22Rv1 (cell line): ENCODE data around the gene INPP5A.
"Not testable (repeated sequence)": the region's sequence is repeated elsewhere in the genome, so short reads cannot be mapped to it uniquely, and the experiment has no call there.

Experiments used
- H3K27ac ChIP-seq: fragments of 450-650 bp; 2 replicates; pipeline ENCODE4 v1.5.1; 2017
- ZFX ChIP-seq: fragments of 450-650 bp; IDR thresholded peaks from 2 replicates; pipeline ENCODE4 v1.6.1; 2017; ENCODE audit warnings: antibody characterized with exemption, borderline replicate concordance
- TF ChIP-seq, protein P1 (sequence below): fragments of 450-650 bp; IDR thresholded peaks from 2 replicates; pipeline ENCODE4 v1.5.1; 2017; ENCODE audit warnings: mild to moderate bottlenecking

Gene INPP5A

DNA sequence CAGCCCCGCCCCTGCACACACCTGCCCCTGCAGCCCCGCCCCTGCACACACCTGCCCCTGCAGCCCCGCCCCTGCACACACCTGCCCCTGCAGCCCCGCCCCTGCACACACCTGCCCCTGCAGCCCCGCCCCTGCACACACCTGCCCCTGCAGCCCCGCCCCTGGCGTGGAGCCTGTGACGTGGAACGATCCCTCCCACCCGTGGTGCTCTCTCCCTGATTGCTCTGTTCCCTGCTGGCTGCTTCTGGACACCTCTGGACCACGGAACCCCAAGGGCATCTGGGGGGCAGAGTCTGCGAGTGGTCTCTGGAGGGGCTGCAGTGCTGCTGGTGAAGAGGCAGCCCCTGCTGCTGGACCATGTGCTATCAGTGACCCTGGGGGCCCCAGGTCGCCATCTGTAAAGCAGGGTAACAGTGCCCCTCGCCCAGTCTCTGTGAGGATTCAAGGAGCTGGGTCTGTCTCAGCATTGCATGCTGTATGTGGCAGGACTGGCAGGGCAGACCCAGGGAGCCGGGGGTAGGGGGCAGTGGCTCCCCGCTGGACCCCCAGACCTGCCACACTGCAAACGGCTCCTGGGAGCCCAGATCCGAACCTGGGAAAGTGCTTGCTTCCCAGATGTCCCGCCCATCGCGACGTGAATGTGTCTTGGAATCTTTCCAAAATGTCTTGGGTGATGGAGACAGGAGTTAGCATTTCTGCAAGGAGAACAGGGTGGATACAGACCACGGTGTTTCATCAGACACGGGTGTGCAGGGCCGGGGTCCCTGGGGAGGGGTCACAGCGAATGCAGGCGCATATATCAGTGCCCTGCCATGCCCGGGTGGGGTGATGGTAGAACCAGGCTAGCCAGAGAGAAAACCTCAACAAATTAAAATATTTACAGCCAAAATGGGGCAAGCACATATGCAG is 276.2 kb downstream of the INPP5A start:
- TF ChIP-seq, protein P1, sequence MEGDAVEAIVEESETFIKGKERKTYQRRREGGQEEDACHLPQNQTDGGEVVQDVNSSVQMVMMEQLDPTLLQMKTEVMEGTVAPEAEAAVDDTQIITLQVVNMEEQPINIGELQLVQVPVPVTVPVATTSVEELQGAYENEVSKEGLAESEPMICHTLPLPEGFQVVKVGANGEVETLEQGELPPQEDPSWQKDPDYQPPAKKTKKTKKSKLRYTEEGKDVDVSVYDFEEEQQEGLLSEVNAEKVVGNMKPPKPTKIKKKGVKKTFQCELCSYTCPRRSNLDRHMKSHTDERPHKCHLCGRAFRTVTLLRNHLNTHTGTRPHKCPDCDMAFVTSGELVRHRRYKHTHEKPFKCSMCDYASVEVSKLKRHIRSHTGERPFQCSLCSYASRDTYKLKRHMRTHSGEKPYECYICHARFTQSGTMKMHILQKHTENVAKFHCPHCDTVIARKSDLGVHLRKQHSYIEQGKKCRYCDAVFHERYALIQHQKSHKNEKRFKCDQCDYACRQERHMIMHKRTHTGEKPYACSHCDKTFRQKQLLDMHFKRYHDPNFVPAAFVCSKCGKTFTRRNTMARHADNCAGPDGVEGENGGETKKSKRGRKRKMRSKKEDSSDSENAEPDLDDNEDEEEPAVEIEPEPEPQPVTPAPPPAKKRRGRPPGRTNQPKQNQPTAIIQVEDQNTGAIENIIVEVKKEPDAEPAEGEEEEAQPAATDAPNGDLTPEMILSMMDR = no peak
- TF ChIP-seq ZFX = no peak
- H3K27ac ChIP-seq = no peak overlapping the region

DNA sequence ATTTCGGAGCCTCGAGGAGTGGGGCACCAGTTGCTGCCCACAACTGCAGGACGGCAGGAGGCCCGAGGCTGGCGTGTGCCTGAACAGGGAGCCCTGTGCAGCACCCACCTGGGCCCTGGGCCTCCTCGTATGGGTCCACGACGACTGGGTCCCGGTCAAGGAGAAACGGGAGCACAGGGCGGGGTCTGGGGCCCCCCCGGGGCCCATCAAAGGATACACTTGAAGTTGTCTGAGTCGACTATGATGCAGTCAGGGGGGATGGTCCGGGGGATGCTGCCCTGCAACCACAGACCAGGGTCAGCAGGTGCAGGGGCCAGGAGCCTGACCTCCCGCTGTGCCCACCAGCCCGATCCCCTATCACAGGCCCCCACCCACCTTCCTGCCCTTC is 276.9 kb downstream of the INPP5A start:
- no peak for TF ChIP-seq ZFX
- TF ChIP-seq, protein P1 = no peak
- no peak overlapping the region for H3K27ac ChIP-seq

DNA sequence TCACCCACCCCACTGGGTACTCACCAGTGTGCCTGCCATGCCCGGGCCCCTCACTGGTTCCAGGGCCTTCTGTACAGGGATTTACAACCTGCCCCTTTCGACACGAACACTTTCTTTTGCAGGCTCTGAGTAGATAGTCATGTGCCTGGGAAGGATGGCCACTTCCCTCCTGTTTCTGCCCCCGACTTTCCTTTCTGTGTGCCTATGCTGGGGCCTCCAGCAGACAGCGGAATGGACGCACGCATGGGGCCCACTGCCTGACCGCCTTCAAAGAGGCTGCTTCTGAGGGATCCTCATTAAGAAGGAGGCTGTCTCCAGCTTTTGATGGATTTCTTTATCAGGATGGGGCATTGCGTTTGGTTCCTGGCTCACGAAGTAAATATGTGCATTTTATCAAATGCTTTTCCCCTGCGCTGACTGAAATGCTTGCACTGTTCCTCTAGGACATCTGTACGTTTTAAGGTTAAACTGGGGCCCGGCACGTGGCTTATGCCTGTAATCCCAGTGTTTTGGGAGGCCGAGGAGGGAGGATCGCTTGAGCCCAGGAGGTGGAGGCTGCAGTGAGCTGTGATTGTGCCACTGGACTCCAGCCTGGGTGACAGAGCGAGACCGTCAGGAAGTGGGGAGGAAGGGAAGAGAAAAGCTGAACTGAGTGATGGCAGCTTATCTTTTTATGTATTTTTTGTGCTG is 277.7 kb downstream of the INPP5A start:
- TF ChIP-seq, protein P1 = no peak
- TF ChIP-seq ZFX = no peak
- H3K27ac ChIP-seq = no peak overlapping the region

DNA sequence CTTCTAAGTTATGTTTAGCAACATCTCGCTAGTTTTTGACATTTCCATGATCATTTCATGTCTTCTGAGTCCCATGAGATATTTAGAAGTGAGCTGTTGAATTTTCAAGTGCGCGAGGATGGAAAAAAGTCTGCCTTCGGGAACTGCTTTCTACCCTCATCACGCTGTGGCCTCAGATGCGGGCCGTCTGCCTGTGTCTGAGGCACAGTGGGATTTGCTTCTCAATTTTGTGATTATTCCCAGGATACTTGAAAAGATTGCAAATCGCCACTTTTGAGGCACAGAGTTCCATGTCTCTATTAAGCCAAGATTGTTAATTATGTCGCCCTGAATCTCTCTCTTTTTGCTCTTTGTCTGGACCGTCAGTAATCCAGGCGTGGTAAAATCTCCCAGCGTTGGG is 279.1 kb downstream of the INPP5A start:
- TF ChIP-seq ZFX = no peak
- TF ChIP-seq, protein P1 = no peak
- no peak overlapping the region for H3K27ac ChIP-seq

DNA sequence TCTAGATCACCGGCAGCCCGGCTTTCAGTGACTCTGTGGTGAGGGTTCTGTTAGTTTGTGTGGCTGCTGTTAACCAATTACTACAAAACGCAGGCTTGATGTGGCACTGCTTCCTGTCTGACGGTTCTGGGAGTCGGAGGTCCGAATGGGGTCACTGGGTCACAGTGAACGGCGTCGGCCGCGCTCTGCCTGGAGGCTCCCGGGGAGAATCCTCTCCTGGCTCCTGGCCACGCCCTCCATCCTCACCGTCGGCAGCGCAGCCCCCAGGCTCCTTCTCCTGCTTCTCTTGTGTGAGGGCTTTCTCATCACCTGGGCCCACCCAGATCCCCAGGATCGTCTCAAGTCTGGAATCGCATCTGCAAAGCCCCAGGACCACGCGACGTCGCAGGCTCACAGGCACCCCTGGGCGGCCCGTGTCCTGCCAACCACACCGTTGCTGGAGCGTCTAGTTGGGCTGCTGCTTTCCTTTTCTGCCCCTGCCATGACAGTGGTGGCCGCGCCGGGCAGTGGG is 280.2 kb downstream of the INPP5A start:
- H3K27ac ChIP-seq = no peak overlapping the region
- TF ChIP-seq, protein P1 = no peak
- TF ChIP-seq ZFX = no peak

DNA sequence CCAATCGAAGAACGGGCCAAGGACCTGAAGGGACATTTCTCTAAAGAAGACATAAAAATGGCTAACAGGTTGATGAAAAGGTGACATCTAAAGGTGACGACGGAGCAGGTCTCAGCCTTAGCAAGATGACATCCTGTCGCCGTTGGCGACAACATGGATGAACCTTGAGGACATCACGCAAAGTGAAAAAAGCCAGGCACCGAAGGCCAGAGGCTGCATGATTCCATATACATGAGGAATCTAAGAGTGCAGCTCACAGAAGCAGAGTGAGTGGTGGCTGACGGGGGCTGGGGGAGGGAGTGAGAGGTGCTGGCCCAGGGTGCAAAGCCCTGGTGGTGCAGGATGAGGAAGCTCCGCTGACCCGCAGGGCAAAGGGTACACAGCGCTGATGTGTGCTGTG is 282.5 kb downstream of the INPP5A start:
- H3K27ac ChIP-seq = no peak overlapping the region
- TF ChIP-seq, protein P1 = no peak
- TF ChIP-seq ZFX = no peak

DNA sequence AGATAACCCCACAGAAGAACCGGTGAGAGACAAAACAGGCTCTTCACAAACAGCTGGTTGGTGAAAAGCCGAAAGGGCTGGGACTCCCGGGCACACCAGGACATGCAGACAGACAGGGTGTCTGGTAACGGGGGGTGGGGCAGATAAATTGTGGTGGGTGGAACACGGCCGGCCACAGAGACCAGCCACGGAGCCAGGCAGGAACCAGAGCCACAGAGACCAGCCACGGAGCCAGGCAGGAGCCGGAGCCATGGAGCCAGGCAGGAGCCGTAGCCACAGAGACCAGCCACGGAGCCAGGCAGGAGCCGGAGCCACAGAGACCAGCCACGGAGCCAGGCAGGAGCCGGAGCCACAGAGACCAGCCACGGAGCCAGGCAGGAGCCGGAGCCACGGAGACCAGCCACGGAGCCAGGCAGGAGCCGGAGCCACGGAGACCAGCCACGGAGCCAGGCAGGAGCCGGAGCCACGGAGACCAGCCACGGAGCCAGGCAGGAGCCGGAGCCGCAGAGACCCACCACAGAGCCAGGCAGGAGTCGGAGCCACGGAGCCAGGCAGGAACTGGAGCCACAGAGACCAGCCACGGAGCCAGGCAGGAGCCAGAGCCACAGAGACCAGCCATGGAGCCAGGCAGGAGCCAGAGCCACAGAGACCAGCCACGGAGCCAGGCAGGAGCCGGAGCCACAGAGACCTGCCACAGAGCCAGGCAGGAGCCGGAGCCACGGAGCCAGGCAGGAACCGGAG is 288.4 kb downstream of the INPP5A start:
- not testable (repeated sequence) for H3K27ac ChIP-seq
